A673 (cell line): Measurements from ENCODE around the gene GNG7. TPM values are rescaled to one million over a fixed set of nuclear protein-coding genes. Genes with fewer than 3 reads are reported as not detected.

Source experiments
- BruUV-seq: library from RNA; stranded (reverse); fragments of 400-500 nt; replicated peaks from 2 replicates; lab custom pipeline; 2021; lab: Mats Ljungman, UMichigan
- CTCF ChIA-PET: fragments of 300-600 bp; sonication (Branson Sonifier 250); formaldehyde crosslinking; loops from one replicate; lab custom pipeline; 2022; ENCODE audit warnings: antibody characterized with exemption; lab: Charles Lee
- POLR2A ChIA-PET: fragments of 300-600 bp; sonication (Branson Sonifier 250); formaldehyde crosslinking; loops from one replicate; lab custom pipeline; 2022; ENCODE audit warnings: antibody characterized with exemption; ENCODE audit not compliant: low non-redundant PET; lab: Charles Lee
- DNase-seq: peaks from one replicate; pipeline ENCODE4 v3.0.0-alpha.2; 2015; ENCODE audit warnings: low spot score
- H3K27ac ChIP-seq: fragments of 200-600 bp; sonication (generic); 2 replicates; pipeline ENCODE4 v1.5.1; 2016; ENCODE audit warnings: mixed run types, low read depth, mild to moderate bottlenecking, mixed read lengths, antibody characterized with exemption, low read length; ENCODE audit not compliant: poor library complexity, severe bottlenecking
- H3K27me3 ChIP-seq: fragments of 200-600 bp; sonication (generic); replicated peaks from 2 replicates; pipeline ENCODE4 v1.6.1; 2017; ENCODE audit warnings: mixed run types, low read depth, mild to moderate bottlenecking, mixed read lengths, antibody characterized with exemption, low read length; ENCODE audit not compliant: insufficient read depth, poor library complexity
- H3K36me3 ChIP-seq: fragments of 200-600 bp; sonication (generic); 2 replicates; pipeline ENCODE4 v1.6.1; 2016; ENCODE audit warnings: mixed run types, mild to moderate bottlenecking, mixed read lengths, antibody characterized with exemption, low read length; ENCODE audit not compliant: insufficient read depth, poor library complexity, severe bottlenecking
- H3K4me1 ChIP-seq: fragments of 200-600 bp; sonication (generic); 2 replicates; pipeline ENCODE4 v1.6.1; 2017; ENCODE audit warnings: mixed run types, mild to moderate bottlenecking, mixed read lengths, antibody characterized with exemption, low read length; ENCODE audit not compliant: insufficient read depth, poor library complexity, severe bottlenecking
- H3K4me3 ChIP-seq: fragments of 200-600 bp; sonication (generic); 2 replicates; pipeline ENCODE4 v1.5.1; 2016; ENCODE audit warnings: low read depth, mixed run types, mild to moderate bottlenecking, mixed read lengths, low read length; ENCODE audit not compliant: poor library complexity, severe bottlenecking
- H3K9me3 ChIP-seq: fragments of 200-600 bp; sonication (generic); 2 replicates; pipeline ENCODE4 v1.6.1; 2016; ENCODE audit warnings: mixed run types, low read depth, mild to moderate bottlenecking, mixed read lengths, antibody characterized with exemption, low read length; ENCODE audit not compliant: poor library complexity, severe bottlenecking
- EZH2 ChIP-seq: fragments of 200-600 bp; sonication (generic); IDR thresholded peaks from 2 replicates; pipeline ENCODE4 v1.6.1; 2017; ENCODE audit warnings: borderline replicate concordance, low read depth, mild to moderate bottlenecking, mixed read lengths, antibody characterized with exemption, low read length; ENCODE audit not compliant: poor library complexity, severe bottlenecking
- intact Hi-C: fragments of 100-400 bp; cut with micrococcal nuclease; formaldehyde crosslinking; loops from one replicate; pipeline ENCODE4 v1.10.0; 2022; ENCODE audit not compliant: unreplicated experiment
- total RNA-seq: library from RNA; stranded (reverse); gene quantifications from 2 replicates; pipeline ENCODE4 v1.2.3, GENCODE V29; 2021
- TF ChIP-seq, protein P1 (sequence below): fragments of 300-800, 200-600 bp; sonication (generic); conservative IDR thresholded peaks from 2 replicates; pipeline ENCODE4 v1.5.1; 2017; ENCODE audit warnings: low read depth, mild to moderate bottlenecking, antibody characterized with exemption, low read length, moderate library complexity, mixed read lengths

The GNG7 gene
- total RNA-seq, 1 experiment from 2014 or later, result 0.30 TPM

DNA sequence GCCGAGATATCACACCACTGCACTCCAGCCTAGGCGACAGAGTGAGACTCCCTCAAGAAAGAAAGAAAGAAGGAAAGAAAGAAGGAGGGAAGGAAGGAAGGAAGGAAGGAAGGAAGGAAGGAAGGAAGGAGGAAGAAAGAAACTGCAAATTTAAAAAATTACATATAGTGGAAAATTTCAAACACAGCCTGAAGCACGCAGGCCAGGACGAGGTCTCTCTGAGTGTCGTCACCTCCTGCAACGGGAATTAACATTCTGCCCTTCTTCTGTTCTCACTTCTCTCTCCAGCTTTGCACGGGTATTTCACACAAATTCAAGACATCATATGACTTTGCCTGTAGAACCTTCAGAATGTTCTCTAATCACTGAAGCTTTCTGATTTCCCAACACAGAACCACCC, 108.2 kb downstream of the GNG7 start:
- no peaks in the 10 kb centered on the region for H3K27me3 ChIP-seq
- H3K36me3 ChIP-seq, result no peaks in the 10 kb centered on the region
- no TSS peak for BruUV-seq
- H3K4me3 ChIP-seq, result no peak overlapping the region
- DNase-seq, result no peak
- ChIA-PET POLR2A (no interaction called here), CTCF (no interaction called here)
- no peaks in the 10 kb centered on the region for H3K9me3 ChIP-seq
- H3K27ac ChIP-seq, result no peak overlapping the region
- no peak for TF ChIP-seq EZH2
- TF ChIP-seq, protein P1, sequence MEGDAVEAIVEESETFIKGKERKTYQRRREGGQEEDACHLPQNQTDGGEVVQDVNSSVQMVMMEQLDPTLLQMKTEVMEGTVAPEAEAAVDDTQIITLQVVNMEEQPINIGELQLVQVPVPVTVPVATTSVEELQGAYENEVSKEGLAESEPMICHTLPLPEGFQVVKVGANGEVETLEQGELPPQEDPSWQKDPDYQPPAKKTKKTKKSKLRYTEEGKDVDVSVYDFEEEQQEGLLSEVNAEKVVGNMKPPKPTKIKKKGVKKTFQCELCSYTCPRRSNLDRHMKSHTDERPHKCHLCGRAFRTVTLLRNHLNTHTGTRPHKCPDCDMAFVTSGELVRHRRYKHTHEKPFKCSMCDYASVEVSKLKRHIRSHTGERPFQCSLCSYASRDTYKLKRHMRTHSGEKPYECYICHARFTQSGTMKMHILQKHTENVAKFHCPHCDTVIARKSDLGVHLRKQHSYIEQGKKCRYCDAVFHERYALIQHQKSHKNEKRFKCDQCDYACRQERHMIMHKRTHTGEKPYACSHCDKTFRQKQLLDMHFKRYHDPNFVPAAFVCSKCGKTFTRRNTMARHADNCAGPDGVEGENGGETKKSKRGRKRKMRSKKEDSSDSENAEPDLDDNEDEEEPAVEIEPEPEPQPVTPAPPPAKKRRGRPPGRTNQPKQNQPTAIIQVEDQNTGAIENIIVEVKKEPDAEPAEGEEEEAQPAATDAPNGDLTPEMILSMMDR, result no peak
- peaks cover 5% of the 10 kb centered on the region for H3K4me1 ChIP-seq
- intact Hi-C loops, result no loop called here

DNA sequence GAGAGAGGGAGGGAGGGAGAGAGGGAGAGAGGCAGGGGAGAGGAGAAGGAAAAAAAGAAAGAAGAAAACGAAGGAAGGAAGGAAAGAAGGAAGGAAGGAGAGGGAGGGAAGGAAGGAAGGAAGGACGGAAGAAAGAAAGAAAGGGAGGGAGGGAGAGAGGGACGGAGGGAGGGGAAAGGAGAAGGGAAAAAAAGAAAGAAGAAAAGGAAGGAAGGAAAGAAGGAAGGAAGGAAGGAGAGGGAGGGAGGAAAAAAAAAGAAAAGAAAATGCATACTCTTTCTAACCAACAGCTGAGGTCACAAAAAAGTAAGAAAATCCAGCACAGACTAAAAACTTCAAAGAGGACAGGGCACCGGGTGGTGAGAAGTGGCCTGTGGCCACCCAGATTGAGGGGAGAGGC, 109.7 kb downstream of the GNG7 start:
- H3K27ac ChIP-seq, result no peak overlapping the region
- TF ChIP-seq, protein P1, result no peak
- TF ChIP-seq EZH2, result no peak
- no TSS peak for BruUV-seq
- CTCF ChIA-PET, result no interaction called here
- intact Hi-C loops, result no loop called here
- no peaks in the 10 kb centered on the region for H3K36me3 ChIP-seq
- H3K9me3 ChIP-seq, result no peaks in the 10 kb centered on the region
- H3K27me3 ChIP-seq, result no peaks in the 10 kb centered on the region
- H3K4me3 ChIP-seq, result no peak overlapping the region
- POLR2A ChIA-PET, result no interaction called here
- no peak for DNase-seq
- H3K4me1 ChIP-seq, result no peaks in the 10 kb centered on the region

DNA sequence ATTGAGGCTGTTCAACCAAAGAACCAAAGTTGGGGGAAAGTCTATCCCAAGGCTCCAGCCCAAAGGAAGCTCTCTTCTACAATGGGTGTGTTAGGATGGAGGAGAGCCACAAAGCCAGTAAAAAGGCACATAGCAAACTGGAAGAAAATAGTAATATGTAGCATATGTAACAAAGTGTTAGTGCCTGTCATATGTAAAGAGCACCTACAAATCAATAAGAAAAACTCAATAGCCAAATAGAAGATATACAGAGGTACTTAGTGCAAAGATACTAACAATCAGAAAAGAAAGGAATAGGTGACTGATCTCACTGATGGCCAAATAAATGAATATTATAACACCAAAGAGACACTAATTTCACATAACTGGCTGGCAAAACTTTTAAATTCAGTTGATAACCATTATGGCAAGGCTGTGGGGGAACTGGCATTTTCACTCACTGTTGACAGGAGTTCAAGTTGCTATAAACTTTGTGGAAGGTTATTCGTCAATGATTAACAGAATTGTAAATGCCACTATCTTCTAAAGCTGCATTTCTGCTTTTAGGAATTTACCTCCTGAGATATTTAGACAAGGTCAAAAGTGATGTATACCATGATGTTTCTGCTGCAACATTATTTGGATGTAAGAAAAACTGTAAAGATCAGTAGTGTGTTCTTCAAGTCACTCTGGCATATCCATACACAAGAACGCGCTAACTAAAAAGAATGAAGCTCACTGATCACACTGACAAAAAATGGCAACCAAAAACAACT, 110.8 kb downstream of the GNG7 start:
- DNase-seq, result no peak
- CTCF ChIA-PET, result no interaction called here
- no peak overlapping the region for H3K4me3 ChIP-seq
- no TSS peak for BruUV-seq
- intact Hi-C loops, result no loop called here
- no peak overlapping the region for H3K27ac ChIP-seq
- no peaks in the 10 kb centered on the region for H3K27me3 ChIP-seq
- H3K9me3 ChIP-seq, result no peaks in the 10 kb centered on the region
- POLR2A ChIA-PET, result interaction anchor here (0.6 kb wide), 1 partner anchor 116 kb away, joined by 12 read pairs; the partner anchor contains the start of gene GADD45B
- H3K36me3 ChIP-seq, result no peaks in the 10 kb centered on the region
- TF ChIP-seq, protein P1, result no peak
- no peak for TF ChIP-seq EZH2
- no peaks in the 10 kb centered on the region for H3K4me1 ChIP-seq
